ENCODE data around the gene SPATA31E1.

SPATA31E1 gene

GRCh38 chr9:87886933-87887505 lies 4.3 kb downstream of the SPATA31E1 start:
- Histone ChIP-seq H3K9me3 (replicated peaks in 1 of 2; ENCODE audit: control insufficient read depth in 2 of 2, insufficient read depth in 1 of 2, low read depth in 1 of 2, low read length in 2 of 2) (no peaks in the 10 kb centered on the region), H2BK15ac (ENCODE audit: low read length) (no peak overlapping the region), H4K8ac (ENCODE audit: low read depth, low read length) (no peak overlapping the region), H3K36me3 (replicated peaks in 1 of 2; ENCODE audit: control insufficient read depth in 2 of 2, insufficient read depth in 2 of 2, low read length in 2 of 2) (no peaks in the 10 kb centered on the region), H2BK5ac (ENCODE audit: low read length) (no peak overlapping the region), H4K91ac (ENCODE audit: low read depth, low read length, poor library complexity) (no peak overlapping the region), H3K14ac (ENCODE audit: low read length) (no peak overlapping the region), H3K27me3 (ENCODE audit: control insufficient read depth in 3 of 3, insufficient read depth in 3 of 3, low read depth in 1 of 3, low read length in 3 of 3) (no peaks in the 10 kb centered on the region), H2AK5ac (ENCODE audit: low read depth, low read length) (no peak overlapping the region), H2BK120ac (ENCODE audit: low read depth, low read length) (no peak overlapping the region), H3K79me1 (ENCODE audit: low read depth, low read length) (no peaks in the 10 kb centered on the region), H3K4me2 (ENCODE audit: insufficient read depth, low read length, poor library complexity, severe bottlenecking) (no peak overlapping the region), H3K4me3 (ENCODE audit: low read length in 2 of 2) (no peak overlapping the region), H3K27ac (replicated peaks; ENCODE audit: low read length) (no peak overlapping the region), H3K23ac (ENCODE audit: low read depth, low read length, poor library complexity) (no peak overlapping the region), H3K9ac (ENCODE audit: low read depth, low read length, poor library complexity) (no peak overlapping the region), H3K4ac (ENCODE audit: low read length) (no peak overlapping the region), H3K18ac (ENCODE audit: low read length) (no peak overlapping the region), H3K4me1 (ENCODE audit: control insufficient read depth in 2 of 2, insufficient read depth in 1 of 2, low read depth in 1 of 2, low read length in 2 of 2) (peaks cover 0 to 5% of the 10 kb centered on the region in 2 donors), H2BK12ac (ENCODE audit: low read length) (no peak overlapping the region), H2AFZ (ENCODE audit: low read length) (no peak overlapping the region)
- WGBS, 2 donors (ENCODE audit: extremely low coverage in 2 of 2, insufficient read length in 2 of 2, insufficient replicate concordance in 1 of 2) = no CpG with 5 or more reads among the region's 13 CpGs
- DNase-seq (ENCODE audit: low spot score) = no peak

GRCh38 chr9:87887661-87888480 lies 5.2 kb downstream of the SPATA31E1 start:
- no peak overlapping the region for H3K4me3 ChIP-seq (ENCODE audit: low read length in 2 of 2)
- H3K4me1 ChIP-seq (ENCODE audit: control insufficient read depth in 2 of 2, insufficient read depth in 1 of 2, low read depth in 1 of 2, low read length in 2 of 2) = peaks cover 0 to 3% of the 10 kb centered on the region in 2 donors
- no peak overlapping the region for H2BK5ac ChIP-seq (ENCODE audit: low read length)
- H4K91ac ChIP-seq (ENCODE audit: low read depth, low read length, poor library complexity) = no peak overlapping the region
- no CpG with 5 or more reads among the region's 13 CpGs for WGBS, 2 donors (ENCODE audit: extremely low coverage in 2 of 2, insufficient read length in 2 of 2, insufficient replicate concordance in 1 of 2)
- H3K27ac ChIP-seq (replicated peaks; ENCODE audit: low read length) = no peak overlapping the region
- no peak overlapping the region for H2AFZ ChIP-seq (ENCODE audit: low read length)
- H3K18ac ChIP-seq (ENCODE audit: low read length) = no peak overlapping the region
- no peak overlapping the region for H4K8ac ChIP-seq (ENCODE audit: low read depth, low read length)
- no peaks in the 10 kb centered on the region for H3K36me3 ChIP-seq (replicated peaks in 1 of 2; ENCODE audit: control insufficient read depth in 2 of 2, insufficient read depth in 2 of 2, low read length in 2 of 2)
- H2AK5ac ChIP-seq (ENCODE audit: low read depth, low read length) = peak overlapping the region; percentile 35
- H3K14ac ChIP-seq (ENCODE audit: low read length) = no peak overlapping the region
- no peak overlapping the region for H3K4me2 ChIP-seq (ENCODE audit: insufficient read depth, low read length, poor library complexity, severe bottlenecking)
- H3K9ac ChIP-seq (ENCODE audit: low read depth, low read length, poor library complexity) = no peak overlapping the region
- H2BK15ac ChIP-seq (ENCODE audit: low read length) = no peak overlapping the region
- H3K23ac ChIP-seq (ENCODE audit: low read depth, low read length, poor library complexity) = peak overlapping the region; percentile 10
- H3K9me3 ChIP-seq (replicated peaks in 1 of 2; ENCODE audit: control insufficient read depth in 2 of 2, insufficient read depth in 1 of 2, low read depth in 1 of 2, low read length in 2 of 2) = no peaks in the 10 kb centered on the region
- H3K79me1 ChIP-seq (ENCODE audit: low read depth, low read length) = no peaks in the 10 kb centered on the region
- no peak for DNase-seq (ENCODE audit: low spot score)
- no peaks in the 10 kb centered on the region for H3K27me3 ChIP-seq (ENCODE audit: control insufficient read depth in 3 of 3, insufficient read depth in 3 of 3, low read depth in 1 of 3, low read length in 3 of 3)
- no peak overlapping the region for H2BK120ac ChIP-seq (ENCODE audit: low read depth, low read length)
- H3K4ac ChIP-seq (ENCODE audit: low read length) = no peak overlapping the region
- H2BK12ac ChIP-seq (ENCODE audit: low read length) = no peak overlapping the region

- Histone ChIP-seq H3K4ac (ENCODE audit: low read length) (no peak overlapping the region), H3K18ac (ENCODE audit: low read length) (peak overlapping the region; percentile 44), H3K9me3 (replicated peaks in 1 of 2; ENCODE audit: control insufficient read depth in 2 of 2, insufficient read depth in 1 of 2, low read depth in 1 of 2, low read length in 2 of 2) (no peaks in the 10 kb centered on the region), H2BK12ac (ENCODE audit: low read length) (no peak overlapping the region), H3K79me1 (ENCODE audit: low read depth, low read length) (no peaks in the 10 kb centered on the region), H2BK120ac (ENCODE audit: low read depth, low read length) (no peak overlapping the region), H3K23ac (ENCODE audit: low read depth, low read length, poor library complexity) (no peak overlapping the region), H2BK5ac (ENCODE audit: low read length) (no peak overlapping the region), H2AFZ (ENCODE audit: low read length) (no peak overlapping the region), H3K4me2 (ENCODE audit: insufficient read depth, low read length, poor library complexity, severe bottlenecking) (no peak overlapping the region), H4K8ac (ENCODE audit: low read depth, low read length) (no peak overlapping the region), H3K27me3 (ENCODE audit: control insufficient read depth in 3 of 3, insufficient read depth in 3 of 3, low read depth in 1 of 3, low read length in 3 of 3) (no peaks in the 10 kb centered on the region), H3K36me3 (replicated peaks in 1 of 2; ENCODE audit: control insufficient read depth in 2 of 2, insufficient read depth in 2 of 2, low read length in 2 of 2) (no peaks in the 10 kb centered on the region), H2AK5ac (ENCODE audit: low read depth, low read length) (peak overlapping the region; percentile 35), H3K4me3 (ENCODE audit: low read length in 2 of 2) (no peak overlapping the region), H3K9ac (ENCODE audit: low read depth, low read length, poor library complexity) (no peak overlapping the region), H2BK15ac (ENCODE audit: low read length) (no peak overlapping the region), H3K14ac (ENCODE audit: low read length) (no peak overlapping the region), H3K4me1 (ENCODE audit: control insufficient read depth in 2 of 2, insufficient read depth in 1 of 2, low read depth in 1 of 2, low read length in 2 of 2) (no peaks in the 10 kb centered on the region), H4K91ac (ENCODE audit: low read depth, low read length, poor library complexity) (no peak overlapping the region), H3K27ac (replicated peaks; ENCODE audit: low read length) (no peak overlapping the region)
- no peak for DNase-seq (ENCODE audit: low spot score)
- no CpG with 5 or more reads among the region's 6 CpGs for WGBS, 2 donors (ENCODE audit: extremely low coverage in 2 of 2, insufficient read length in 2 of 2, insufficient replicate concordance in 1 of 2)
These were observed 5.8 kb downstream of the SPATA31E1 start for GRCh38 chr9:87888501-87888900.

- Histone ChIP-seq H3K4me3 (ENCODE audit: low read length in 2 of 2) (peak overlapping the region in 1 of 2 donors; percentile 12), H2BK12ac (ENCODE audit: low read length) (peak overlapping the region; percentile 84), H4K8ac (ENCODE audit: low read depth, low read length) (no peak overlapping the region), H3K9me3 (replicated peaks in 1 of 2; ENCODE audit: control insufficient read depth in 2 of 2, insufficient read depth in 1 of 2, low read depth in 1 of 2, low read length in 2 of 2) (no peaks in the 10 kb centered on the region), H2AK5ac (ENCODE audit: low read depth, low read length) (peak overlapping the region; percentile 37), H3K14ac (ENCODE audit: low read length) (no peak overlapping the region), H3K23ac (ENCODE audit: low read depth, low read length, poor library complexity) (no peak overlapping the region), H2BK15ac (ENCODE audit: low read length) (no peak overlapping the region), H3K4me2 (ENCODE audit: insufficient read depth, low read length, poor library complexity, severe bottlenecking) (no peak overlapping the region), H3K4ac (ENCODE audit: low read length) (no peak overlapping the region), H3K9ac (ENCODE audit: low read depth, low read length, poor library complexity) (peak overlapping the region; percentile 50), H3K27ac (replicated peaks; ENCODE audit: low read length) (no peak overlapping the region), H4K91ac (ENCODE audit: low read depth, low read length, poor library complexity) (no peak overlapping the region), H3K27me3 (ENCODE audit: control insufficient read depth in 3 of 3, insufficient read depth in 3 of 3, low read depth in 1 of 3, low read length in 3 of 3) (no peaks in the 10 kb centered on the region), H3K18ac (ENCODE audit: low read length) (peak overlapping the region; percentile 76), H2BK120ac (ENCODE audit: low read depth, low read length) (peak overlapping the region; percentile 67), H3K4me1 (ENCODE audit: control insufficient read depth in 2 of 2, insufficient read depth in 1 of 2, low read depth in 1 of 2, low read length in 2 of 2) (no peaks in the 10 kb centered on the region), H2AFZ (ENCODE audit: low read length) (no peak overlapping the region), H3K79me1 (ENCODE audit: low read depth, low read length) (no peaks in the 10 kb centered on the region), H3K36me3 (replicated peaks in 1 of 2; ENCODE audit: control insufficient read depth in 2 of 2, insufficient read depth in 2 of 2, low read length in 2 of 2) (no peaks in the 10 kb centered on the region), H2BK5ac (ENCODE audit: low read length) (no peak overlapping the region)
- DNase-seq (ENCODE audit: low spot score) = no peak
- WGBS, 2 donors (ENCODE audit: extremely low coverage in 2 of 2, insufficient read length in 2 of 2, insufficient replicate concordance in 1 of 2) = no CpG with 5 or more reads among the region's 12 CpGs
These were observed 6.6 kb downstream of the SPATA31E1 start for GRCh38 chr9:87889065-87889881.
